ENCODE results near the gene PRKCB.
A peak's percentile ranks its signal among the peaks of the same experiment; 100 is the strongest.
"Not testable (repeated sequence)": the region's sequence is repeated elsewhere in the genome, so short reads cannot be mapped to it uniquely, and the experiment has no call there.

The PRKCB gene

GRCh38 chr16:24013054-24013636 lies 177.4 kb downstream of the PRKCB start:
- no peak for DNase-seq

- DNase-seq = peak; percentile 86
These were observed 178.3 kb downstream of the PRKCB start for GRCh38 chr16:24013864-24014645.

- not testable (repeated sequence) for DNase-seq
These were observed 179.2 kb downstream of the PRKCB start for GRCh38 chr16:24014955-24015354.

- peak; percentile 9 for DNase-seq
These were observed 180.1 kb downstream of the PRKCB start for GRCh38 chr16:24015923-24016322.

GRCh38 chr16:24018485-24018884 lies 182.7 kb downstream of the PRKCB start:
- peak; percentile 94 for DNase-seq

- no peak for DNase-seq
These were observed 187.0 kb downstream of the PRKCB start for GRCh38 chr16:24022797-24023196.

- DNase-seq = no peak
These were observed 187.8 kb downstream of the PRKCB start for GRCh38 chr16:24023621-24024020.

- DNase-seq = no peak
These were observed 189.2 kb downstream of the PRKCB start for GRCh38 chr16:24024971-24025370.

- no peak for DNase-seq
These were observed 191.7 kb downstream of the PRKCB start for GRCh38 chr16:24027466-24027865.

GRCh38 chr16:24029841-24030240 lies 194.1 kb downstream of the PRKCB start:
- DNase-seq = not testable (repeated sequence)

- DNase-seq = no peak
These were observed 199.5 kb downstream of the PRKCB start for GRCh38 chr16:24035127-24035842.

- DNase-seq = no peak
These were observed 200.3 kb downstream of the PRKCB start for GRCh38 chr16:24036038-24036543.

GRCh38 chr16:24036614-24037013 lies 200.8 kb downstream of the PRKCB start:
- DNase-seq = no peak

- no peak for DNase-seq
These were observed 201.6 kb downstream of the PRKCB start for GRCh38 chr16:24037335-24037734.

- DNase-seq = no peak
These were observed 206.2 kb downstream of the PRKCB start for GRCh38 chr16:24041834-24042631.

GRCh38 chr16:24044467-24044866 lies 208.7 kb downstream of the PRKCB start:
- DNase-seq = no peak

- no peak for DNase-seq
These were observed 209.9 kb downstream of the PRKCB start for GRCh38 chr16:24045641-24046040.

GRCh38 chr16:24046442-24046841 lies 210.7 kb downstream of the PRKCB start:
- DNase-seq = no peak

GRCh38 chr16:24049113-24049512 lies 213.3 kb downstream of the PRKCB start:
- no peak for DNase-seq

GRCh38 chr16:24051125-24051524 lies 215.3 kb downstream of the PRKCB start:
- DNase-seq = no peak

GRCh38 chr16:24052329-24053098 lies 216.7 kb downstream of the PRKCB start:
- DNase-seq = no peak

All from NCI-H1436 treated with DMSO at 0.1 percent for 48 hours (cell line).